ENCODE results near the gene MSRB3. TPM values are rescaled to one million over a fixed set of nuclear protein-coding genes. Genes with fewer than 3 reads are reported as not detected.

The MSRB3 gene
- total RNA-seq, 4 donors from 2014 or later: 219 to 336 (median 299) TPM

GRCh38 chr12:65306366-65307168 lies 28.1 kb downstream of the MSRB3 start:
- 23 to 33% methylated on average over 6 of the region's 6 CpGs for WGBS, 2 donors (ENCODE audit: low coverage in 1 of 2)
- ATAC-seq: peak; percentile 69
- H3K27ac ChIP-seq: peak overlapping the region in 3 of 4 donors; percentile 16 to 39 (median 31)
- H3K36me3 ChIP-seq: peaks cover 0 to 6% of the 10 kb centered on the region in 2 donors
- no peaks in the 10 kb centered on the region for H3K27me3 ChIP-seq
- peaks cover 15 to 95% (median 23%) of the 10 kb centered on the region in 3 donors for H3K4me1 ChIP-seq
- TF ChIP-seq, protein P1, sequence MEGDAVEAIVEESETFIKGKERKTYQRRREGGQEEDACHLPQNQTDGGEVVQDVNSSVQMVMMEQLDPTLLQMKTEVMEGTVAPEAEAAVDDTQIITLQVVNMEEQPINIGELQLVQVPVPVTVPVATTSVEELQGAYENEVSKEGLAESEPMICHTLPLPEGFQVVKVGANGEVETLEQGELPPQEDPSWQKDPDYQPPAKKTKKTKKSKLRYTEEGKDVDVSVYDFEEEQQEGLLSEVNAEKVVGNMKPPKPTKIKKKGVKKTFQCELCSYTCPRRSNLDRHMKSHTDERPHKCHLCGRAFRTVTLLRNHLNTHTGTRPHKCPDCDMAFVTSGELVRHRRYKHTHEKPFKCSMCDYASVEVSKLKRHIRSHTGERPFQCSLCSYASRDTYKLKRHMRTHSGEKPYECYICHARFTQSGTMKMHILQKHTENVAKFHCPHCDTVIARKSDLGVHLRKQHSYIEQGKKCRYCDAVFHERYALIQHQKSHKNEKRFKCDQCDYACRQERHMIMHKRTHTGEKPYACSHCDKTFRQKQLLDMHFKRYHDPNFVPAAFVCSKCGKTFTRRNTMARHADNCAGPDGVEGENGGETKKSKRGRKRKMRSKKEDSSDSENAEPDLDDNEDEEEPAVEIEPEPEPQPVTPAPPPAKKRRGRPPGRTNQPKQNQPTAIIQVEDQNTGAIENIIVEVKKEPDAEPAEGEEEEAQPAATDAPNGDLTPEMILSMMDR (IDR thresholded peaks at IDR 0.05): peak; percentile 20 to 59 (median 32)
- TF ChIP-seq POLR2A (IDR thresholded peaks at IDR 0.05): no peak
- peak; percentile 91 for TF ChIP-seq POLR2AphosphoS5 (IDR thresholded peaks at IDR 0.05)
- TF ChIP-seq EP300 (IDR thresholded peaks at IDR 0.05): no peak
- no peaks in the 10 kb centered on the region for H3K9me3 ChIP-seq
- no peak overlapping the region for H3K4me3 ChIP-seq

DNA sequence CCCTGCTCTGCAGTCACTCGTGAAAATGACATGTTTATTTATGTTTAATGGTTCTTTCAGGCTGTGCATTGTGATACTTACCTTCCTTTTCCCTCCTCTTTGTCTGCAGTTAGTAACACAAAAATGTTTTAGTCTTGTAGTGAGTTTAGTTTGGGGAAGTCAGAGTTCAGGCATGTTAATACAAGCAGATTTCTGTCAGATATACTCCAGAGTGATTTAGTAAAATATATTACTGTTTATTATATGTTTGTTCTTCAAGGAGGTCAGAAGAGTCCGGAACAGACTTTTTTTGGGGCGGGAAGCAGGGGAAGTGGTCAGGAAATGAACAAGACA lies 28.7 kb downstream of the MSRB3 start:
- TF ChIP-seq EP300 (IDR thresholded peaks at IDR 0.05) (no peak), POLR2A (IDR thresholded peaks at IDR 0.05) (no peak), POLR2AphosphoS5 (IDR thresholded peaks at IDR 0.05) (no peak)
- TF ChIP-seq, protein P1 (IDR thresholded peaks at IDR 0.05): no peak
- Histone ChIP-seq H3K27me3 (no peaks in the 10 kb centered on the region), H3K9me3 (no peaks in the 10 kb centered on the region), H3K4me1 (peaks cover 12 to 94% (median 23%) of the 10 kb centered on the region in 3 donors), H3K27ac (peak overlapping the region in 2 of 4 donors; percentile 16 to 39), H3K4me3 (no peak overlapping the region), H3K36me3 (peaks cover 0 to 6% of the 10 kb centered on the region in 2 donors)
- ATAC-seq: no peak
- 32% methylated on average over 3 of the region's 3 CpGs for WGBS, 2 donors (ENCODE audit: low coverage in 1 of 2)

DNA sequence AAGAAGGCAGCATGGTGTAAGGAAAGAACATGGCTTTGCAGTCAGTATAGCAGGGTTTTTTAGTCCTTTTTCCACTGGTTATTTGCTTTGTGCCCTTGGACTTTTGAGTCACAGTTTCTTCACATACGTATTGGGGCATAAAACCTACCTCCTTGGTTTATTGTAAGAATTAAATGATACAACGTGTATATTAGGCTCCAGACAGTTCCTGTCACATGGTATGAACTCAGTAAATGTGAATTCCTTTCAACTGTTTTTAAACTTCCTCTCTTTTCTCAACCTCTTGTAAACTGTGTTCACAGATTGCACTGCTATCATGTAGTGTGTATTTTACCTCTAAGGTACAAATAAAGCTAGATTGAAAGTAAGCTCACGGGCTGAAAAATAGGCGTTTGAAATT lies 29.5 kb downstream of the MSRB3 start:
- Histone ChIP-seq H3K27ac (no peak overlapping the region), H3K4me3 (no peak overlapping the region), H3K4me1 (peaks cover 6 to 87% (median 23%) of the 10 kb centered on the region in 3 donors), H3K9me3 (no peaks in the 10 kb centered on the region), H3K36me3 (peaks cover 0 to 6% of the 10 kb centered on the region in 2 donors), H3K27me3 (no peaks in the 10 kb centered on the region)
- 22 to 39% methylated on average over 4 of the region's 4 CpGs for whole genome bisulfite sequencing, 2 donors (ENCODE audit: low coverage in 1 of 2)
- TF ChIP-seq EP300 (IDR thresholded peaks at IDR 0.05) (no peak), POLR2AphosphoS5 (IDR thresholded peaks at IDR 0.05) (no peak), POLR2A (IDR thresholded peaks at IDR 0.05) (no peak)
- TF ChIP-seq, protein P1 (IDR thresholded peaks at IDR 0.05): no peak
- ATAC-seq: no peak

- Histone ChIP-seq H3K27ac (peak overlapping the region in 2 of 4 donors; percentile 3 to 6), H3K27me3 (no peaks in the 10 kb centered on the region), H3K9me3 (no peaks in the 10 kb centered on the region), H3K36me3 (peaks cover 0 to 6% of the 10 kb centered on the region in 2 donors), H3K4me3 (no peak overlapping the region), H3K4me1 (peaks cover 6 to 87% (median 23%) of the 10 kb centered on the region in 3 donors)
- 23% methylated on average over 3 of the region's 3 CpGs for WGBS, 2 donors (ENCODE audit: low coverage in 1 of 2)
- TF ChIP-seq POLR2AphosphoS5 (IDR thresholded peaks at IDR 0.05) (no peak), EP300 (IDR thresholded peaks at IDR 0.05) (no peak), POLR2A (IDR thresholded peaks at IDR 0.05) (no peak)
- TF ChIP-seq, protein P1 (IDR thresholded peaks at IDR 0.05): no peak
- ATAC-seq: no peak
Measured at GRCh38 chr12:65308601-65309071, 30.2 kb downstream of the MSRB3 start.

GRCh38 chr12:65311260-65311659 lies 32.8 kb downstream of the MSRB3 start:
- TF ChIP-seq POLR2AphosphoS5 (IDR thresholded peaks at IDR 0.05) (no peak), POLR2A (IDR thresholded peaks at IDR 0.05) (no peak), EP300 (IDR thresholded peaks at IDR 0.05) (no peak)
- Histone ChIP-seq H3K27me3 (no peaks in the 10 kb centered on the region), H3K27ac (no peak overlapping the region), H3K4me1 (peaks cover 6 to 65% (median 23%) of the 10 kb centered on the region in 3 donors), H3K36me3 (peaks cover 0 to 6% of the 10 kb centered on the region in 2 donors), H3K4me3 (no peak overlapping the region), H3K9me3 (no peaks in the 10 kb centered on the region)
- ATAC-seq: no peak
- 41 to 71% methylated on average over 1 of the region's 1 CpG for WGBS, 2 donors (ENCODE audit: low coverage in 1 of 2)

Measured in gastroesophageal sphincter (tissue), 4 donors.